GM18951 (cell line): ENCODE measurements around the gene LRRC75B.
"Not testable (repeated sequence)": the region's sequence is repeated elsewhere in the genome, so short reads cannot be mapped to it uniquely, and the experiment has no call there.

Experiments used
- POLR2A ChIP-seq: IDR thresholded peaks from 4 replicates; pipeline ENCODE4 v1.6.1; 2011; ENCODE audit warnings: mild to moderate bottlenecking; ENCODE audit not compliant: insufficient read length, insufficient read depth; ENCODE audit errors: extremely low read depth
- in situ Hi-C: fragments of 300-500 bp; cut with MboI; formaldehyde crosslinking; loops from one replicate; pipeline ENCODE4 v1.12.0; 2022; ENCODE audit warnings: low sequenced_read_pairs, mixed read lengths, inconsistent platforms; ENCODE audit not compliant: unreplicated experiment

LRRC75B gene

GRCh38 chr22:24564376-24565058 lies 28.4 kb downstream of the LRRC75B start:
- in situ Hi-C loops, result no loop called here
- TF ChIP-seq POLR2A, result no peak

- no peak for TF ChIP-seq POLR2A
- in situ Hi-C loops, result no loop called here
Observed at GRCh38 chr22:24563246-24563645, 29.6 kb downstream of the LRRC75B start.

DNA sequence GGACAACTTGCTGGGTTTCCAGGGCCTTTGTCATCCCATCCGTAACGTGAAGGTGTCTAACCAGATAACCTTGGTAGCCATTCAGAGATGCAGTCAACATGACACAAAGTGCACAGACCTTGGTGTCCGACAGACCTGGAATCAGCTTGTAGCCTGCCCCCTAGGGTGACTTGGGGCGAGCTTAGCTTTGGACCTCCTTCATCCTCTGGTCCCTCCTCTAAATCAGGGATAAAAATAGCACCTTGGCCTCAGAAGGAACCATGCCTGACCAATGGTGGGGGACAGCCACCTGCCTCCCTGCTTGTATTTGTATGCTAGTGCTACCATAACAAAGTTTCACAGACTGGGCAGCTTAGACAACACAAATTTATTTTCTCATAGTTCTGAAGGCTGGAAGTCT lies 33.4 kb downstream of the LRRC75B start:
- no peak for TF ChIP-seq POLR2A
- in situ Hi-C loops, result no loop called here

DNA sequence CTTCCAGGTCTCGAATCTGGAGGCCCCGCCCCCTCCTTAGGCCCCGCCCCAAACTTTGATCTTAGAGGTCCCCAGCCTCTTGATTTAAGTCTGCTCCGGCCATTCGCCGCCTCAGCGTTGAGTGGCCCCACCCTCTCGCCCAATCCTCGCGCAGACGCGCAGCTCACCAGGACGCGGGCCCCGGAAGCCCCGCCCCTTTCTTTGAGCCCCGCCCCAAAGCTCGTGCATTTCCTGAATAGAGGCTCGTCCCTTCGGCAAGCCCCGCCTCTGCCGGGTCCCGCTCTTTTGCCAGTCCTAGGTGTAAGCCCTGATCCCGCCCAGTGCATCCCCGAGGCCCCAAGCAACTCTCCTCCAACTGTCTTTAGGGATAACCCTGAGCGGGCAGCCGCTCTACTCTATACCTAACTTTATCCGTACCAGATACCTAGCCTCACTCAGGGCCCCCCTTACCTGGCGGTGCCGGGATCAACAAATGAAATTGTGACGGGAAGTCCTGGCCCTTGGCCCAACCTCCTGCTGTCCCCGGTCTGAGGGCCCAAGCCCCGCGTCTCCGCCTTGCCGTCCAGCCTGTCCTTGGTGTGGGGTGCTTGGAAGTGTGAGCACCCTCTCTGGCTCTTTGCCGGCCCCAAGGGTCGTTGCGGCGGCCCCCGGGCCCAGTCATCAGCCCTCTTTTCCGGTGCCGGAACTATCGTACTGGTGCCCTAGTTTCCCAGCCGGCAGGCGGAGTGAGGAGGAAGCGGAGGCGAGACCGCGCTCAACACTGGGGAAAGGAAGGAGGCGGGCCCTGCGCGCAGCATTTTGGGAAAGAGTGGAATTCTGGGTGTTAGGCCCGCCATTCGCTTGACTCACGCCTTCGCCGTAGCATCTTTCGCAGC lies 37.5 kb downstream of the LRRC75B start, which contains the start of gene SNRPD3:
SNRPD3 (plus strand) TSS at position 835 of the 875 bp plus-strand sequence. CDS start 1,676 bp downstream, outside the sequence.
- peak; percentile 73 for TF ChIP-seq POLR2A
- in situ Hi-C loops, result no loop called here

GRCh38 chr22:24554313-24555164 lies 38.3 kb downstream of the LRRC75B start, which contains the start of gene GUCD1:
TSS of gene GUCD1 (minus strand) at chr22:24555138. CDS start at chr22:24554991, 147 bp downstream.
- TF ChIP-seq POLR2A, result peak; percentile 65
- in situ Hi-C loops, result no loop called here

DNA sequence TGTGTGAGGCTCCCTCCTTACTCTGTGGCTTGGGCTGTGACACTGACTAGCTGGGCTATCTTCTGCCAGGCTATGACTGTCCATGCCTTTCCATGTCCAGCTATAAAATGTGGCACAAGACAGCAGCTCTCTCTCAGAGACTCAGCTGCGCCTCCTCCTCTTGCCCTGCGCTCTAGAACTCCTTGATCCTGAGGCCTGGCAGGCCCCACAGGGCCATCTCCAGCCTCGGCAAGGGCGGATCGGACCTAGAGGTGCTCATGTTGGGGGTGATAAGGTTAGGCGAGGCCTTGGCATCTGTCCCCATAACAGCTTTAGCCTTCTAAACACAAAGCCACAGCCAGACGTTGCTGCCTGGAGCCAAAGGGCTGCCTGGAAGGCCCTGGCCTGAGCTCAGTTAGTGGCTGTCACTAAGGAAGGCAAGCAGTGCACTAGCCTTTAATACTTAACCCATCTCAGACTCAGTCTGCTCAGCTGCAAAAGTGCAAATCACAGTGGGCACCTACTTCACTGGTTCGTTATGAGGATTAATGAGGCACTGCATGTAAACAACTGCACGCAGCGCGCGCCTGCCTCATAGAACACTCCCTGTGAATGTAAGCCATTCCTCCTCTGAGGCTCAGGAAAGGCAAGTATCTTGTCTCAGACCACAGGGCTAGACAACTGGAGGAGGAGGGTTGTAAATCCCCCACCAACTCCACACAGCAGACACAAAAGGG lies 39.1 kb downstream of the LRRC75B start:
- in situ Hi-C loops, result no loop called here
- TF ChIP-seq POLR2A, result no peak

DNA sequence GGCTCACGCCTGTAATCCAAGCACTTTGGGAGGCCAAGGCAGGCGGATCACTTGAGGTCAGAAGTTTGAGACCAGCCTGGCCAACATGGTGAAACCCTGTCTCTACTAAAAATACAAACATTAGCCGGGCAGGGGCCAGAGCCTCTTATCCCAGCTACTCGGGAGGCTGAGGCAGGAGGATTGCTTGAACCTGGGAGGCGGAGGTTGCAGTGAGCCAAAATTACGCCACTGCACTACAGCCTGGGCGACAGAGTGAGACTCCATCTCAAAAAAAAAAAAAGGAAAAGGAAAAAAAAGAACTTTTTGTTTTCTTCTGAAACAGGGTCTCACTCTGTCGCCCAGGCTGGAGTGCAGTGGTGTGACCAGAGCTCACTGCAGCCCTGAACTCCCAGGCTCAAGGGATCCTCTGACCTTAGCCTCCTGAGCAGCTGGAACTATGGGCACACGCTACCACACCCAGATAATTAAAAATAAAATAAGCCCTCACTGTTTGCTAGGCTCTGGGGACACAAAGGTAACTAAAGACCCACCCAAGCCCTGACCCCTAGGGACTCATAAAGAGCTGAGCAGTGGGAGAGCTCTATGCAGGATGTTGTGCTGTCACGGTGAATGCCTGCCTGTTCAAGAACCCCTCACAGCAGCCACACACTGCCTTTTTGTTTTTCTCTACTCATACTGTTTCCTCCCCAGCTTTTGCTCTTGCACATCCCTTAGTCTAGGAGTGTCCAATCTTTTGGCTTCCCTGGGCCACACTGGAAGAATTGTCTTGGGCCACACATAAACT lies 40.2 kb downstream of the LRRC75B start:
- in situ Hi-C loops, result not testable (repeated sequence)

DNA sequence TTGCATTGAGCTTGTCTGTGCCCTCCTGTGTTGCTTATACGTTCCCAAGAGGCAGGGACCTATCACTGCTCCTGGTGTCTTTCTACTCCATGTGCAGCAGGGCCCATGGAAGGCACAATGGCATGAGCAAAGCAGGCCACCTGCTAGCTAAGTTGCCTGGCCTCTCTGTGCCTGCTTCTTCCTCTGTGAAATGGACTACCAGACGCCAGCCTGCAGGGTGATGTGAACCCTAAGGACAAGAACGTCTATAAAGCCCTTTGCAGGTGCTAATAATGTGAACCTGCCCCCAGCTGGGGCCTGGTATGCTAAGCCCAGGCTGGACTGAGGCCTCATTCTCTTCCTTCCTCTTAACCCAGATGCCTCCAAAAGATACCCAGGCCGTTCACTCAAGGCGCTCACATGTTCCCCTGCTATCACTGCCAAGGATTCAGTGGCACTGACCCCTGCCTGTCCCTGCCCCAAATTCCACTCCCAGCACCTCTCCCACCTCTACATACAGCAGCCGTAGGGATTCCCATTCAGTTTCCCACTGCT lies 41.9 kb downstream of the LRRC75B start:
- in situ Hi-C loops, result no loop called here

DNA sequence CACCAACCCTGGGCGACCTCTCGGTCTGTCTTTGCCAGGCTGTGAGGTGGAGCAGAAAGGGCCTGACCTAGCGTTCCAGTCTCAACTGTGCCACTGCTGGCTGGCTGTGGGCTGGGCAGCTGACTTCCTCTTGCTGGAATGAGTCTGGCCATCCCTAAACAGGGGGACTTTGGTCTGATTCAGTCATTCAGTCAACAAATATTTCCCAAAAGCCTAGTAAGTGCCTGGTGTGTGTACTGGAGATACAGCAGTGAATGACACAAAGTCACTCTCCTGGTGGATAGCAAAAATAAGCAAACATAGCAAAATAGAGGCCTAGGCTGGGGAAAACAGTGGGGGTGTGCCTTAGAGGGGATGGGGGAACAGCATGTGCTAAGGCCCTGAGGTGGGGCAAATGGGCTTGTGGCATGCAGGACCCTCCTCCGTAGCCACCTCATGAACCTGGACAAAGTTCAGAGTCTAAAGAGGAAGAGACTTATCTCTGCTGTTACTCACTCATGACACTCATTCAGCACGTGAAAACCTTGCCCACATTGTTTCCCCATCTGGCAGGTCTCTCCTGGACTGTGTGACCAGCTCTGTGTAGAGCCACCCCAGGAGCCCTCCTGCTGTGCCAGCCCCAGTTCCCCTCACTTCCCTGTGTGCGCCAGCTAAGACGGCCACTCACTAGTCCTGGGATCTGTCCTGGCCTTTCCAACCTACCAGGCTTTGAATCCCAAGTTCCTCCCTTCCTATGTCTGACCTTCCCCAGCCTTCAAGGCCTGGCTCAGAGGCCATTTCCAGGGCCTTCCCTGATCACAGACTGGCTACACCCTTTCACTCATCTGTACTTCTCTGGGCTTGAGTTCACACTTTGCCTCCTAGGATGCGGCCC lies 42.6 kb downstream of the LRRC75B start:
- TF ChIP-seq POLR2A, result no peak
- in situ Hi-C loops, result no loop called here

More for the DNA sequence above, 41.9 kb downstream of the LRRC75B start:
- no peak for TF ChIP-seq POLR2A

DNA sequence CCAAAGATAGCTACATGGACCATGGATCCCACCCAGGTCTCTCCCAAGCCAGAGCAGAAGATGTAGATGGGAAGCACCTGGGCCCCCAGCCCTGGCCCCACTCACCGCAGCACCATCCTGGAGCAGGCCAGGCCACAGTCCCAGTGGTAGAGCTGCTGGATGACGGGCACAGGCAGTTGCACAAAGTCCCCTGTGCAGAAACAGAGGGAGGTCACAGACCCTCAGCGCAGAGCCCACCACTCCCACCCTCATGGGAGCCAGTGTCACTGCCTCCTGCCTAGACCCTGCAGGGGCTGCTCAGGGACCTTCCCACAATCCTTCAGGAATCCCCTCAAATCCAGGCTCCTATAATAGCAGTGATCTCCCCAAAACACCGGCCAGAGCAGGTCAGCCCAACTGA lies 44.1 kb downstream of the LRRC75B start:
- in situ Hi-C loops, result no loop called here
- TF ChIP-seq POLR2A, result no peak
